NT2/D1 (cell line): ENCODE measurements around the gene TUNAR.

Experiments used
- DNase-seq: peaks from one replicate; pipeline ENCODE4 v3.0.0-alpha.2; 2011; ENCODE audit warnings: low read depth, low spot score
- H3K27me3 ChIP-seq: 2 replicates; pipeline ENCODE4 v1.6.0; 2011; ENCODE audit warnings: mild to moderate bottlenecking; ENCODE audit not compliant: insufficient read length, insufficient read depth
- H3K36me3 ChIP-seq: 2 replicates; pipeline ENCODE4 v1.6.1; 2011; ENCODE audit warnings: mild to moderate bottlenecking, low read length, mixed read lengths; ENCODE audit not compliant: insufficient read depth, insufficient read length
- H3K4me1 ChIP-seq: 2 replicates; pipeline ENCODE4 v1.5.1; 2011; ENCODE audit not compliant: insufficient read depth, insufficient read length
- H3K4me3 ChIP-seq: 2 replicates; pipeline ENCODE4 v1.5.1; 2011; ENCODE audit warnings: low read depth; ENCODE audit not compliant: insufficient read length
- H3K9ac ChIP-seq: 2 replicates; pipeline ENCODE4 v1.6.0; 2011; ENCODE audit warnings: low read depth; ENCODE audit not compliant: insufficient read length
- H3K9me3 ChIP-seq: 2 replicates; pipeline ENCODE4 v1.5.1; 2011; ENCODE audit warnings: mild to moderate bottlenecking, low read length; ENCODE audit not compliant: insufficient read depth
- SUZ12 ChIP-seq: IDR thresholded peaks from 2 replicates; pipeline ENCODE4 v1.6.1; 2011; ENCODE audit not compliant: insufficient read length, insufficient read depth; ENCODE audit errors: extremely low read depth
- YY1 ChIP-seq: IDR thresholded peaks from 2 replicates; pipeline ENCODE4 v1.6.1; 2011; ENCODE audit not compliant: insufficient read length, insufficient read depth
- ZNF274 ChIP-seq: IDR thresholded peaks from 2 replicates; pipeline ENCODE4 v1.6.1; 2011; ENCODE audit warnings: mild to moderate bottlenecking, low read depth, low read length

Gene TUNAR

DNA sequence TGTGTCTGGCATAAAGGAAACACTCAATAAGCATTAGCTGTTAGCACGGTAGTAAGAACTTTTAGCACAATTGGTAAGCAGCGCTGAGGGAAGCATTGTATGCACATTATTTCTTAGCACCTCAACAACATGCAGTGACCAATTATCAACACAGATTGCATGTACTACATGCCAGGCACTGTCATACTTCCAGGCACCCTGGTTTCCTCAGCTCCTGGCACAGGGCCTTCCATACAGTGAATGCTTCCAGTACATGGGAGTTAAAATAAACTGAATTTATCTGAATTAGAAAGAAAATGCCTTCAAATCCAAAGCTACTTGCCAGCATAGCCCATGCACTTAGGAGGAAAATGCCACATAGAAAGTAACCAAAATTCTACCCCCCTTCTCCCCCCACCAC, 59.4 kb downstream of the TUNAR start:
- no peak for DNase-seq
- Histone ChIP-seq H3K4me1 (no peaks in the 10 kb centered on the region), H3K9ac (no peak overlapping the region), H3K36me3 (no peaks in the 10 kb centered on the region), H3K27me3 (no peaks in the 10 kb centered on the region), H3K9me3 (0 out of 2 replicates have a peak, but pooled peaks cover 1% of the 10 kb centered on the region), H3K4me3 (no peak overlapping the region)
- no peak for TF ChIP-seq ZNF274
- no peak for TF ChIP-seq YY1

GRCh38 chr14:95939335-95939734, 62.7 kb downstream of the TUNAR start:
- Histone ChIP-seq H3K27me3 (no peaks in the 10 kb centered on the region), H3K9me3 (peaks cover 25% of the 10 kb centered on the region), H3K4me3 (no peak overlapping the region), H3K36me3 (no peaks in the 10 kb centered on the region), H3K4me1 (no peaks in the 10 kb centered on the region), H3K9ac (no peak overlapping the region)
- no peak for DNase-seq
- no peak for TF ChIP-seq YY1
- no peak for TF ChIP-seq SUZ12
- TF ChIP-seq ZNF274, result no peak

DNA sequence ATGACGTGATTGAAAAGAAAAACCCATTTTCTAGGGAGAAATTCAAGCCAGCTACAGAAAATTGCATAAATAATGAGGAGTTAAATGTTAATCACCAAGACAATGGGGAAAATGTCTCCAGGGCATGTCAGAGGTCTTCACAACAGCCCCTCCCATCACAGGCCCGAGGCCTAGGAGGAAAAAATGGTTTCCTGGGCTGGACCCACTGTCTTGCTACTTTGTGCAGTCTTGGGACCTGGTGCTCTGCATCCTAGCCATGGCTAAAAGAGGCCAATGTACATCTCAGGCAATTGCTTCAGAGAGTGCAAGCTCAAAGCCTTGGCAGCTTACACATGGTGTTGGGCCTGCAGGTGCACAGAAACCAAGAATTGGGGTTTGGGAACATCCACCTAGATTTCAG, 65.3 kb downstream of the TUNAR start:
- Histone ChIP-seq H3K9ac (no peak overlapping the region), H3K27me3 (no peaks in the 10 kb centered on the region), H3K4me3 (no peak overlapping the region), H3K4me1 (no peaks in the 10 kb centered on the region), H3K36me3 (no peaks in the 10 kb centered on the region), H3K9me3 (peaks cover 26% of the 10 kb centered on the region)
- no peak for TF ChIP-seq ZNF274
- no peak for TF ChIP-seq YY1
- no peak for TF ChIP-seq SUZ12
- DNase-seq, result no peak

- no peaks in the 10 kb centered on the region for H3K27me3 ChIP-seq
- no peak for DNase-seq
- H3K36me3 ChIP-seq, result no peaks in the 10 kb centered on the region
- H3K9ac ChIP-seq, result no peak overlapping the region
- H3K9me3 ChIP-seq, result peaks cover 44% of the 10 kb centered on the region
- TF ChIP-seq ZNF274, result no peak
- no peak for TF ChIP-seq SUZ12
- TF ChIP-seq YY1, result no peak
- no peak overlapping the region for H3K4me3 ChIP-seq
- no peaks in the 10 kb centered on the region for H3K4me1 ChIP-seq
Observed at GRCh38 chr14:95943699-95944098, 67.1 kb downstream of the TUNAR start.

GRCh38 chr14:95944462-95944861, 67.8 kb downstream of the TUNAR start:
- TF ChIP-seq ZNF274, result no peak
- TF ChIP-seq YY1, result no peak
- TF ChIP-seq SUZ12, result no peak
- H3K9me3 ChIP-seq, result peaks cover 51% of the 10 kb centered on the region
- no peak overlapping the region for H3K4me3 ChIP-seq
- no peaks in the 10 kb centered on the region for H3K4me1 ChIP-seq
- no peaks in the 10 kb centered on the region for H3K27me3 ChIP-seq
- H3K36me3 ChIP-seq, result no peaks in the 10 kb centered on the region
- DNase-seq, result no peak
- H3K9ac ChIP-seq, result no peak overlapping the region

DNA sequence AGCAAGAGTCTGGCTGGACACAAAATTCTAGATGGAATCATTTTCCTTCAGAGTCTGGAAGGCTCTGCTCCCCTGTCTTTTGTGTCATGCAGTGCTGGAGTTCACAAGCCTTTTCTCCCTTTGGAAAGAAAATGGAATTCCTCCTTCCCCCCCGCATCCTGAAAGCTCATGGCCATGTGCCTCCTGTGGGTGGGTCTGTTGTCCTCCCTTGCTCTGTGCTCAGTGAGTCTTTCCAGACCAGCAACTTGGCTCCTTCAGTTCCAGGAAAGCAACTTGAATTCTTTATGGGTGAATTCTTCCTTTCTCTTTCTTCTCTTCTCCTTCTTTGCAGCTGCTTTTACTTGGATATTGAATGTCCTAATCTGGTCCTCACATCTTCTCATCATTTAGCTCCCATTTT, 70.2 kb downstream of the TUNAR start:
- DNase-seq, result no peak
- Histone ChIP-seq H3K4me1 (no peaks in the 10 kb centered on the region), H3K27me3 (no peaks in the 10 kb centered on the region), H3K36me3 (no peaks in the 10 kb centered on the region), H3K9me3 (peaks cover 50% of the 10 kb centered on the region), H3K9ac (no peak overlapping the region), H3K4me3 (no peak overlapping the region)
- TF ChIP-seq ZNF274, result no peak
- no peak for TF ChIP-seq YY1
- TF ChIP-seq SUZ12, result no peak

DNA sequence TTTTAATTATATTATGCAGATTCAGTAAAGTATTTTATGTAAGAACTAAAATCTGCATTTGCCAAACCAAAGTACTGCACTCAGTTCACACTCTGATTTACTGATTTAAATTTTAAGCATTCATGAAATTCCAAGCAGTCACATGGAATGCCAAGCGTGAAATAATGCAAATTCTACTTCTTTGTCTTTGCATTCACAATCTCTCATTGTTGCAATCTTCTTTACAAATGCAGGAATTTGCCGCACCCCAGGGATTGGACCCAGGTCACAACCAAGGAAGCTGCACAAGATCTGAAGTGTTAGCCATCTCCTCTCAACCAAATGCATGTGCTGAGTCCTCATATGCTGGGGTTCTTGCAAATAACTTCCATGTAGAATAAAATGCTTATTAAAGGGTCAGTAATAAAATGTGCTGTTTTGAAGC, 71.9 kb downstream of the TUNAR start:
- peak; percentile 84 for DNase-seq
- H3K4me3 ChIP-seq, result no peak overlapping the region

GRCh38 chr14:95951359-95951758, 74.7 kb downstream of the TUNAR start:
- peaks cover 35% of the 10 kb centered on the region for H3K9me3 ChIP-seq
- no peak for DNase-seq
- H3K4me1 ChIP-seq, result no peaks in the 10 kb centered on the region
- H3K36me3 ChIP-seq, result no peaks in the 10 kb centered on the region
- H3K4me3 ChIP-seq, result no peak overlapping the region
- no peaks in the 10 kb centered on the region for H3K27me3 ChIP-seq
- no peak overlapping the region for H3K9ac ChIP-seq
- TF ChIP-seq SUZ12 (no peak), YY1 (no peak), ZNF274 (no peak)

More for the DNA sequence above, 71.9 kb downstream of the TUNAR start:
- H3K9me3 ChIP-seq, result peaks cover 35% of the 10 kb centered on the region
- no peak overlapping the region for H3K9ac ChIP-seq
- no peaks in the 10 kb centered on the region for H3K4me1 ChIP-seq
- no peak for TF ChIP-seq ZNF274
- TF ChIP-seq SUZ12, result no peak
- no peak for TF ChIP-seq YY1
- no peaks in the 10 kb centered on the region for H3K27me3 ChIP-seq
- H3K36me3 ChIP-seq, result no peaks in the 10 kb centered on the region
